Upper lobe of left lung (tissue), 6 donors: Measurements from ENCODE around the gene KCNQ1OT1. TPM values are rescaled to one million over a fixed set of nuclear protein-coding genes. Genes with fewer than 3 reads are reported as not detected.

Source experiments
- ATAC-seq, 2 donors: fragments of 200-7000 bp; cut with Tn5 transposase; one replicate each; pipeline ENCODE4 v1.9.1; 2022; ENCODE audit warnings: mild to moderate bottlenecking in 2 of 2, moderate library complexity in 2 of 2; ENCODE audit not compliant: low FRiP score in 2 of 2
- DNase-seq, 2 donors: peaks; one replicate each; pipeline ENCODE4 v3.0.0-alpha.2; 2019 to 2020
- H3K27ac ChIP-seq, 4 donors: fragments of 200-600 bp; sonication (generic); one replicate each; pipeline ENCODE4 v1.5.1; 2016 to 2019
- H3K27me3 ChIP-seq, 4 donors: fragments of 200-600 bp; sonication (generic); one replicate each; pipeline ENCODE4 v1.5.1; 2017 to 2019
- H3K36me3 ChIP-seq, 4 donors: fragments of 200-600 bp; sonication (generic); one replicate each; pipeline ENCODE4 v1.5.1; 2016 to 2019
- H3K4me1 ChIP-seq, 4 donors: fragments of 200-600 bp; sonication (generic); one replicate each; pipeline ENCODE4 v1.5.1; 2018 to 2019
- H3K4me3 ChIP-seq, 4 donors: fragments of 200-600 bp; sonication (generic); one replicate each; pipeline ENCODE4 v1.5.1; 2017 to 2019; ENCODE audit warnings: mild to moderate bottlenecking in 2 of 4, moderate library complexity in 1 of 4
- H3K9me3 ChIP-seq, 4 donors: fragments of 200-600 bp; sonication (generic); one replicate each; pipeline ENCODE4 v1.5.1; 2018 to 2019
- EP300 ChIP-seq, 4 donors: sonication (generic); formaldehyde crosslinking; IDR thresholded peaks; one replicate each; pipeline ENCODE4 v1.5.1; 2017; ENCODE audit warnings: antibody characterized with exemption in 4 of 4, control low read depth in 2 of 4
- POLR2A ChIP-seq, 4 donors: fragments of 450-650 bp; IDR thresholded peaks; one replicate each; pipeline ENCODE4 v1.5.1; 2016 to 2017; ENCODE audit warnings: antibody characterized with exemption in 4 of 4, mild to moderate bottlenecking in 2 of 4
- POLR2AphosphoS5 ChIP-seq, 2 donors: sonication (generic); formaldehyde crosslinking; IDR thresholded peaks; one replicate each; pipeline ENCODE4 v1.5.1; 2017; ENCODE audit warnings: antibody characterized with exemption in 2 of 2
- WGBS, 2 donors: methylation state at CpG; one replicate each; pipeline ENCODE4 v1.1.5; 2017 to 2018; 5-methylcytosine and 5-hydroxymethylcytosine counted together
- total RNA-seq, 6 donors: library from RNA; depleted of rRNA in 4 of 6; stranded (reverse); fragments of >200 nt in 4 of 6; gene quantifications; one replicate each; pipeline versions ENCODE4 v1.1.0 to v1.2.1, GENCODE V29; 2016 to 2021
- TF ChIP-seq, protein P1 (sequence below), 6 experiments: fragments of 450-650 bp in 4 of 6; fragments of 200-600 bp in 2 of 6; sonication (generic) in 2 of 6; IDR thresholded peaks; one replicate each; pipeline ENCODE4 v1.5.1; 2016 to 2019; ENCODE audit warnings: antibody characterized with exemption in 6 of 6
- donor health status: DM: no; HTN: no; CAD: no; lungs with moderate emphysema.
- donor health status: DM: no; HTN: yes; CAD: no; lungs with severe emphysema.

Gene KCNQ1OT1
- total RNA-seq, 6 donors from 2014 or later, result 1.1 to 6.3 (median 4.1) TPM

DNA sequence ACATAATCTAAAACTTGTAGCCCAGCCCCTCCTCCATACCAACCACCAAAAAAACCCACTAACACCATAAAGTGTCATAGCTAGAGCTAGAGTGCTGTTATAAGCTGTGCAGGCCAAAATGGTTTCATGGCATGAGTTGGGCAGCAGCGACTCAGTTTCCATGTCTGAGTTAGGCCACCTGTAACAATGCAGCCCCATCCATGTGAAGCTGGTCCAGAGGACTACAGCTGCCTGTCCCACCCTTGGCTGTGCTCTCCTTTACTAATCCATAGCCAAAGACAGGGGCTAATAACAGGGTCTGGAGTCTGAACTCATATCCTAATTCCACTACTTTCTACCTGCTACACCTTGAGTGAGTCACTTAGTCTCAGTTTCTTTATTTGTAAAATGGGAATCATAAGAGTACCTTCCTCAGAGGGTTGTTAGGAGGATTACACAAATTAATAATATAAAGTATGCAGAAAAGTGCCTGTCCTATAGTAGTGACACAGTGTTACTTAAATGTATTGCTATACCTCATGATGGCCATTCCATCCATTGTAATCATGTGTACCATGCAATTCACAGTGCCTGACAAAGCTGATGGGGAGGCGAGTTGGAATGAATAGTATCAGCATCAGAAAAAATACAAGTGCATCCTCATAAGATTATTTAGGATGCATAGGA lies 20.6 kb downstream of the KCNQ1OT1 start:
- no peak overlapping the region for H3K27ac ChIP-seq
- DNase-seq (no peak), ATAC-seq (no peak)
- TF ChIP-seq POLR2AphosphoS5 (IDR thresholded peaks at IDR 0.05), result no peak
- TF ChIP-seq EP300 (IDR thresholded peaks at IDR 0.05), result no peak
- TF ChIP-seq, protein P1, sequence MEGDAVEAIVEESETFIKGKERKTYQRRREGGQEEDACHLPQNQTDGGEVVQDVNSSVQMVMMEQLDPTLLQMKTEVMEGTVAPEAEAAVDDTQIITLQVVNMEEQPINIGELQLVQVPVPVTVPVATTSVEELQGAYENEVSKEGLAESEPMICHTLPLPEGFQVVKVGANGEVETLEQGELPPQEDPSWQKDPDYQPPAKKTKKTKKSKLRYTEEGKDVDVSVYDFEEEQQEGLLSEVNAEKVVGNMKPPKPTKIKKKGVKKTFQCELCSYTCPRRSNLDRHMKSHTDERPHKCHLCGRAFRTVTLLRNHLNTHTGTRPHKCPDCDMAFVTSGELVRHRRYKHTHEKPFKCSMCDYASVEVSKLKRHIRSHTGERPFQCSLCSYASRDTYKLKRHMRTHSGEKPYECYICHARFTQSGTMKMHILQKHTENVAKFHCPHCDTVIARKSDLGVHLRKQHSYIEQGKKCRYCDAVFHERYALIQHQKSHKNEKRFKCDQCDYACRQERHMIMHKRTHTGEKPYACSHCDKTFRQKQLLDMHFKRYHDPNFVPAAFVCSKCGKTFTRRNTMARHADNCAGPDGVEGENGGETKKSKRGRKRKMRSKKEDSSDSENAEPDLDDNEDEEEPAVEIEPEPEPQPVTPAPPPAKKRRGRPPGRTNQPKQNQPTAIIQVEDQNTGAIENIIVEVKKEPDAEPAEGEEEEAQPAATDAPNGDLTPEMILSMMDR (IDR thresholded peaks at IDR 0.05), result no peak
- TF ChIP-seq POLR2A (IDR thresholded peaks at IDR 0.05), result no peak
- 93 to 94% methylated on average over 2 of the region's 2 CpGs for WGBS, 2 donors
- peaks cover 2 to 11% (median 4%) of the 10 kb centered on the region in 4 donors for H3K4me1 ChIP-seq
- no peaks in the 10 kb centered on the region for H3K36me3 ChIP-seq
- no peaks in the 10 kb centered on the region for H3K27me3 ChIP-seq
- no peaks in the 10 kb centered on the region for H3K9me3 ChIP-seq
- no peak overlapping the region for H3K4me3 ChIP-seq

DNA sequence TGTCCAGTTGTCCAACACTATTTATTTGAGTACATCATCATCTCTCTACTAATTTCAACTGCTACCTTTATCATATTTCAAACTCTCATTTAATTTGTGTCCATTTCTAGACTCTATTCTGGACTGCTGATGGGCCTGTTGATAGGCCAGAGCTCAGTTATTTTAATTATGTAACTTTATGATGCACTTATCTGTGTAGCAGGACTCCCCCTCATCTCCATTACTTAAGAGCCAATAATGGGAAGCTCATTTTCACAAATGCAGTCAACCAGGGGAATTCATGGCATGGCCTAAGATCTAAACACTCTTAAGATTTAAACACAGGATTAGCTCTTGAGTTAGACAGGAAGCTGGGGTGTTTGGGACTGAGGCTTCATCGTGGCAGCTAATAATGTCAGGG lies 21.4 kb downstream of the KCNQ1OT1 start:
- no peak for TF ChIP-seq EP300 (IDR thresholded peaks at IDR 0.05)
- TF ChIP-seq, protein P1 (IDR thresholded peaks at IDR 0.05), result no peak
- Histone ChIP-seq H3K36me3 (no peaks in the 10 kb centered on the region), H3K4me3 (no peak overlapping the region), H3K27me3 (no peaks in the 10 kb centered on the region), H3K9me3 (no peaks in the 10 kb centered on the region), H3K4me1 (peaks cover 3 to 13% (median 5%) of the 10 kb centered on the region in 4 donors), H3K27ac (no peak overlapping the region)
- WGBS, 2 donors, result 33% methylated on average over 1 of the region's 1 CpG
- no peak for DNase-seq
- no peak for ATAC-seq

DNA sequence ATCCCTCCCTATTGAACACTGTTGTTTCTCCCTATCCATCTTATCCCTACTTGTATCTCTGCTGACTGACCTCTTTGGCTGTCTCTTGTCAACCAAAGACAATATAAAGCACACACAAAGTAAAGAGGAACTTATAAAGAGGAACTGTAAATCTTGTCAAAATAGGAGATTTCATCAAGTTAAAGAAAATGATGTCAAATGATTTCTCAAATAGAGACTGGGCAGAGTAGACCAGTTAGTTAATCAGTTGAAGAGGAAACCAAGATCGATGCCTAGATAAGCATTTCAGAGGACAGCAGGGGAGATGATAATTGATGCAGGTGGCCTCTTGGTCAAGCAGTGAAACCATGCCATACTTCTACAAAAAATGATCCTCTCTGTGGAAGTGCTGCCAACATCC lies 22.7 kb downstream of the KCNQ1OT1 start:
- TF ChIP-seq, protein P1 (IDR thresholded peaks at IDR 0.05), result no peak
- TF ChIP-seq EP300 (IDR thresholded peaks at IDR 0.05) (no peak), POLR2A (IDR thresholded peaks at IDR 0.05) (no peak), POLR2AphosphoS5 (IDR thresholded peaks at IDR 0.05) (no peak)
- ATAC-seq (peak in 1 of 2 donors; percentile 29), DNase-seq (no peak)
- WGBS, 2 donors, result 20 to 46% methylated on average over 1 of the region's 1 CpG
- Histone ChIP-seq H3K27me3 (no peaks in the 10 kb centered on the region), H3K36me3 (no peaks in the 10 kb centered on the region), H3K27ac (no peak overlapping the region), H3K9me3 (no peaks in the 10 kb centered on the region), H3K4me1 (peaks cover 3 to 13% (median 5%) of the 10 kb centered on the region in 4 donors), H3K4me3 (no peak overlapping the region)

DNA sequence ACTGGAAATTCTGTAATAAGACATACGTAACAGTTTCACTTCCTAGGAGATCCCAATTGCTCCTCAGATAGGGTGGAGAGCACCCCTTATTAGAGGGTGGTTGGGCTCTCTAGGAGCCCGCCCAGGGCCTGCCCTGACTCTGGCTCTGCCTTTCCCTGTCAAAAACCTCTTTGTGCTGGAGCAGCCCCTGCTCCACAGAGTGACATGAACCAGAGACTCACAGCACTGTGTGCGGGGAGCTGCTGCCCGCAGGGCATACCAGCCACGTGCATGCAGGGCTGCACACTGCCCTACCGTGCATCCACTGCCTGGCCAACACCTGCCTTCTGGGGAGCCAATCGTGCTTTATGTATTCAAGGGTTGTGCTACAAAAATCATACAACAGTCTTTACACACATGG lies 24.3 kb downstream of the KCNQ1OT1 start:
- H3K4me3 ChIP-seq, result no peak overlapping the region
- no peaks in the 10 kb centered on the region for H3K9me3 ChIP-seq
- 80 to 91% methylated on average over 6 to 7 of the region's 7 CpGs for WGBS, 2 donors
- no peak overlapping the region for H3K27ac ChIP-seq
- ATAC-seq (no peak), DNase-seq (no peak)
- no peaks in the 10 kb centered on the region for H3K36me3 ChIP-seq
- peaks cover 3 to 6% (median 5%) of the 10 kb centered on the region in 4 donors for H3K4me1 ChIP-seq
- TF ChIP-seq POLR2AphosphoS5 (IDR thresholded peaks at IDR 0.05), result no peak
- TF ChIP-seq EP300 (IDR thresholded peaks at IDR 0.05), result no peak
- TF ChIP-seq, protein P1 (IDR thresholded peaks at IDR 0.05), result no peak
- no peak for TF ChIP-seq POLR2A (IDR thresholded peaks at IDR 0.05)
- no peaks in the 10 kb centered on the region for H3K27me3 ChIP-seq

DNA sequence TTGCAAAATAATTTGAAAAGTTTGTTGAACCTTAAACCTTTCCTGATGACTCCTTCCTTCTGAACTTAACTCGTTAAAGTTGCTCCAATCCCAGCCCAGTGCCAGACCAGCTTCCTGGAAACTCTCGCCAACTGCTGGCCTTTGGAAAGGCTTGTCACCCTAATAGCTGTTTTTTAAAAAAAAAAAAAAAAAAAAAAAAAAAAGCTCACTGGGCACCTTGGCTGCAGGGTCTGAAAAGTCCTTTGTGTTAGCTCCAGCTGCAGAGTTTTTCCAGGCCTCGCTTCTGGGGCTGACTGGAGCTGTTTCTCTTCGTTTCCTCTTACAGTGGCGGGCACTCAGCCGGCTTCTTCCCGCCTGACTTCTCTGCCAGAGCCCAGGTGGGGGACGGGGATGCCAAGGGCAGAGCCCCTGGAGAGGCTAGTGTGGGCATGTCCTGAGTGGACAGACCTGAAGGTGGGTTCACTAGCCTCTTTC lies 25.1 kb downstream of the KCNQ1OT1 start:
- DNase-seq (no peak), ATAC-seq (peak in 1 of 2 donors; percentile 10)
- TF ChIP-seq EP300 (IDR thresholded peaks at IDR 0.05) (no peak), POLR2A (IDR thresholded peaks at IDR 0.05) (no peak), POLR2AphosphoS5 (IDR thresholded peaks at IDR 0.05) (no peak)
- TF ChIP-seq, protein P1 (IDR thresholded peaks at IDR 0.05), result no peak
- H3K9me3 ChIP-seq, result no peaks in the 10 kb centered on the region
- H3K27ac ChIP-seq, result no peak overlapping the region
- H3K4me3 ChIP-seq, result no peak overlapping the region
- peaks cover 3 to 6% (median 5%) of the 10 kb centered on the region in 4 donors for H3K4me1 ChIP-seq
- no peaks in the 10 kb centered on the region for H3K36me3 ChIP-seq
- WGBS, 2 donors, result 74 to 75% methylated on average over 8 of the region's 8 CpGs
- H3K27me3 ChIP-seq, result no peaks in the 10 kb centered on the region
